H9 (cell line): ENCODE data around the gene TOM1L2. TPM values are rescaled to one million over a fixed set of nuclear protein-coding genes. Genes with fewer than 3 reads are reported as not detected.
A peak's percentile ranks its signal among the peaks of the same experiment; 100 is the strongest.

Source experiments
- DNase-seq: peaks from one replicate; pipeline ENCODE4 v3.0.0-alpha.2; 2017
- H2AFZ ChIP-seq: one replicate; pipeline ENCODE4 v1.6.1; 2013; ENCODE audit warnings: mild to moderate bottlenecking, low read length, control low read depth, moderate library complexity
- H2AK5ac ChIP-seq: 2 replicates; pipeline ENCODE4 v1.6.1; 2013; ENCODE audit warnings: low read length, control low read depth, mixed read lengths; ENCODE audit not compliant: insufficient read length
- H2BK120ac ChIP-seq: one replicate; pipeline ENCODE4 v1.6.1; 2013; ENCODE audit warnings: low read depth, mild to moderate bottlenecking, low read length, control low read depth, inconsistent platforms; ENCODE audit not compliant: poor library complexity, severe bottlenecking
- H2BK12ac ChIP-seq: 2 replicates; pipeline ENCODE4 v1.6.1; 2013; ENCODE audit warnings: low read length, control low read depth, mixed read lengths, low read depth; ENCODE audit not compliant: insufficient read length
- H2BK15ac ChIP-seq: 2 replicates; pipeline ENCODE4 v1.6.1; 2013; ENCODE audit warnings: low read depth, low read length, control low read depth
- H2BK20ac ChIP-seq: one replicate; pipeline ENCODE4 v1.6.1; 2013; ENCODE audit warnings: low read depth, mild to moderate bottlenecking, low read length, control low read depth, inconsistent platforms; ENCODE audit not compliant: poor library complexity, severe bottlenecking
- H2BK5ac ChIP-seq: 2 replicates; pipeline ENCODE4 v1.6.1; 2013; ENCODE audit warnings: low read length, control low read depth, mixed read lengths; ENCODE audit not compliant: insufficient read length
- H3K14ac ChIP-seq: 2 replicates; pipeline ENCODE4 v1.6.1; 2013; ENCODE audit warnings: low read length, control low read depth; ENCODE audit not compliant: insufficient read depth
- H3K18ac ChIP-seq: 2 replicates; pipeline ENCODE4 v1.6.1; 2013; ENCODE audit warnings: low read depth, mild to moderate bottlenecking, mixed read lengths, low read length, control low read depth; ENCODE audit not compliant: insufficient read length
- H3K23ac ChIP-seq: 2 replicates; pipeline ENCODE4 v1.6.1; 2013; ENCODE audit warnings: low read length, control low read depth, mixed read lengths, low read depth; ENCODE audit not compliant: insufficient read length
- H3K23me2 ChIP-seq: 2 replicates; pipeline ENCODE4 v1.6.1; 2013; ENCODE audit warnings: low read depth, mild to moderate bottlenecking, mixed read lengths, low read length, control low read depth; ENCODE audit not compliant: insufficient read length, poor library complexity, severe bottlenecking
- H3K27ac ChIP-seq: 2 replicates; pipeline ENCODE4 v1.5.1; 2013; ENCODE audit warnings: low read length, control low read depth, mixed read lengths, low read depth; ENCODE audit not compliant: insufficient read length
- H3K27me3 ChIP-seq: 2 replicates; pipeline ENCODE4 v1.6.1; 2013; ENCODE audit warnings: low read length, control low read depth, inconsistent platforms; ENCODE audit not compliant: insufficient read depth
- H3K4ac ChIP-seq: 2 replicates; pipeline ENCODE4 v1.6.1; 2013; ENCODE audit warnings: low read depth, mild to moderate bottlenecking, control low read depth, inconsistent platforms, low read length, moderate library complexity
- H3K4me1 ChIP-seq: 2 replicates; pipeline ENCODE4 v1.6.1; 2013; ENCODE audit warnings: low read length, control low read depth, inconsistent platforms; ENCODE audit not compliant: insufficient read depth
- H3K4me2 ChIP-seq: 2 replicates; pipeline ENCODE4 v1.6.1; 2013; ENCODE audit warnings: low read length, control low read depth, mixed read lengths; ENCODE audit not compliant: insufficient read length, insufficient read depth
- H3K56ac ChIP-seq: 2 replicates; pipeline ENCODE4 v1.6.1; 2013; ENCODE audit warnings: low read depth, mild to moderate bottlenecking, mixed read lengths, low read length, control low read depth; ENCODE audit not compliant: insufficient read length
- H3K79me1 ChIP-seq: 2 replicates; pipeline ENCODE4 v1.6.1; 2013; ENCODE audit warnings: low read depth, mild to moderate bottlenecking, moderate library complexity, low read length, control low read depth, inconsistent platforms; ENCODE audit not compliant: insufficient read depth, poor library complexity, severe bottlenecking
- H3K79me2 ChIP-seq: 2 replicates; pipeline ENCODE4 v1.6.1; 2013; ENCODE audit warnings: low read length, control low read depth, inconsistent platforms; ENCODE audit not compliant: insufficient read depth
- H3K9ac ChIP-seq: 2 replicates; pipeline ENCODE4 v1.6.1; 2013; ENCODE audit warnings: low read length, control low read depth, mixed read lengths; ENCODE audit not compliant: insufficient read length; ENCODE audit errors: extremely low read depth
- H3K9me3 ChIP-seq: one replicate; pipeline ENCODE4 v1.6.1; 2013; ENCODE audit warnings: low read depth, low read length, inconsistent platforms; ENCODE audit not compliant: control insufficient read depth
- H3T11ph ChIP-seq: one replicate; pipeline ENCODE4 v1.6.1; 2013; ENCODE audit warnings: mild to moderate bottlenecking, low read length, control low read depth, inconsistent platforms
- H4K20me1 ChIP-seq: one replicate; pipeline ENCODE4 v1.6.1; 2013; ENCODE audit not compliant: control insufficient read depth, insufficient read length, insufficient read depth
- H4K5ac ChIP-seq: 2 replicates; pipeline ENCODE4 v1.6.1; 2013; ENCODE audit warnings: low read depth, mild to moderate bottlenecking, mixed read lengths, low read length, control low read depth; ENCODE audit not compliant: insufficient read length
- H4K8ac ChIP-seq: replicated peaks from 2 replicates; pipeline ENCODE4 v1.6.1; 2013; ENCODE audit warnings: low read length, control low read depth, mixed read lengths, low read depth; ENCODE audit not compliant: insufficient read length
- H4K91ac ChIP-seq: 2 replicates; pipeline ENCODE4 v1.6.1; 2013; ENCODE audit warnings: low read depth, mild to moderate bottlenecking, moderate library complexity, mixed read lengths, low read length, control low read depth; ENCODE audit not compliant: insufficient read length
- H3K27ac Mint-ChIP-seq, 3 experiments: 2 replicates in 2 of 3; 3 replicates in 1 of 3; pipeline ENCODE4 v1.8.0; 2020 to 2021; ENCODE audit warnings: mixed read lengths in 3 of 3, mild to moderate bottlenecking in 1 of 3, moderate library complexity in 1 of 3
- H3K27me3 Mint-ChIP-seq: 2 replicates; pipeline ENCODE4 v1.8.0; 2021; ENCODE audit warnings: low read depth, mild to moderate bottlenecking, moderate library complexity, mixed read lengths
- H3K36me3 Mint-ChIP-seq, 3 experiments: 2 replicates in 2 of 3; 3 replicates in 1 of 3; pipeline ENCODE4 v1.8.0; 2020 to 2021; ENCODE audit warnings: low read depth in 3 of 3, mixed read lengths in 3 of 3; ENCODE audit not compliant: insufficient read depth in 1 of 3
- H3K4me1 Mint-ChIP-seq, 2 experiments: 2 replicates each; pipeline ENCODE4 v1.8.0; 2020; ENCODE audit warnings: mixed read lengths in 2 of 2
- H3K4me3 Mint-ChIP-seq, 2 experiments: 2 replicates in 1 of 2; 3 replicates in 1 of 2; pipeline ENCODE4 v1.8.0; 2020 to 2021; ENCODE audit warnings: mild to moderate bottlenecking in 2 of 2, mixed read lengths in 2 of 2, moderate library complexity in 1 of 2
- H3K9me3 Mint-ChIP-seq, 2 experiments: 2 replicates in 1 of 2; 3 replicates in 1 of 2; pipeline ENCODE4 v1.8.0; 2020; ENCODE audit warnings: mild to moderate bottlenecking in 2 of 2, mixed read lengths in 2 of 2, moderate library complexity in 1 of 2
- CTCF ChIP-seq: fragments of 200-600 bp; sonication (generic); conservative IDR thresholded peaks from 3 replicates; pipeline ENCODE4 v1.8.0; 2021; ENCODE audit warnings: antibody characterized with exemption, mild to moderate bottlenecking
- WGBS: extraction: QIAGEN DNeasy Blood & Tissue Kit; methylation state at CpG from one replicate; pipeline ENCODE4 v1.1.7; 2013; ENCODE audit warnings: missing lambda C conversion rate, low lambda C conversion rate, mixed read lengths; ENCODE audit not compliant: insufficient read length; ENCODE audit errors: extremely low coverage; 5-methylcytosine and 5-hydroxymethylcytosine counted together
- total RNA-seq: library from RNA; stranded (reverse); gene quantifications from 2 replicates; pipeline ENCODE4 v1.2.1, GENCODE V29; 2021

TOM1L2 gene
- total RNA-seq, 1 experiment from 2014 or later: 4.6 TPM

- no peak overlapping the region for H3K9ac ChIP-seq
- no peak overlapping the region; the same call in 1 of the 2 replicates for H3K14ac ChIP-seq
- H2AFZ ChIP-seq: no peak overlapping the region
- no peak overlapping the region for H4K8ac ChIP-seq
- H3K56ac ChIP-seq: no peak overlapping the region
- no peak overlapping the region for H4K5ac ChIP-seq
- H3K4me3 Mint-ChIP-seq: no peak overlapping the region
- H3K4me1 ChIP-seq: no peaks in the 10 kb centered on the region; the same call in 1 of the 2 replicates
- no peaks in the 10 kb centered on the region for H3K9me3 Mint-ChIP-seq
- H3K18ac ChIP-seq: no peak overlapping the region
- H3K4ac ChIP-seq: no peak overlapping the region
- H3K27ac ChIP-seq: no peak overlapping the region
- H3K27me3 Mint-ChIP-seq: no peaks in the 10 kb centered on the region
- no peak overlapping the region for H2BK5ac ChIP-seq
- no peaks in the 10 kb centered on the region for H3K36me3 Mint-ChIP-seq
- no peaks in the 10 kb centered on the region for H3K27me3 ChIP-seq
- H2BK20ac ChIP-seq: no peak overlapping the region
- H3K27ac Mint-ChIP-seq: peak overlapping the region in 2 of 3 experiments; percentile 15 to 45; a peak in 2 of 7 replicates
- H3K79me1 ChIP-seq: no peaks in the 10 kb centered on the region
- no CpG with 5 or more reads among the region's 3 CpGs for WGBS
- H3T11ph ChIP-seq: no peak overlapping the region
- no peak for TF ChIP-seq CTCF
- no peak overlapping the region for H2BK15ac ChIP-seq
- no peak overlapping the region for H2BK120ac ChIP-seq
- no peaks in the 10 kb centered on the region for H3K23me2 ChIP-seq
- H3K4me2 ChIP-seq: no peak overlapping the region
- no peaks in the 10 kb centered on the region for H4K20me1 ChIP-seq
- no peak overlapping the region for H2AK5ac ChIP-seq
- H3K79me2 ChIP-seq: no peaks in the 10 kb centered on the region
- no peak overlapping the region for H3K23ac ChIP-seq
- H4K91ac ChIP-seq: no peak overlapping the region
- peaks cover 27 to 31% of the 10 kb centered on the region in 2 experiments for H3K4me1 Mint-ChIP-seq
- no peaks in the 10 kb centered on the region for H3K9me3 ChIP-seq
- no peak overlapping the region for H2BK12ac ChIP-seq
- no peak for DNase-seq
Observed at GRCh38 chr17:17943281-17943984, 28.8 kb downstream of the TOM1L2 start.
